Bronchial epithelial cell (primary cell): ENCODE measurements around the gene PFDN1. TPM values are rescaled to one million over a fixed set of nuclear protein-coding genes. Genes with fewer than 3 reads are reported as not detected.

Experiments
- DNase-seq: peaks from one replicate; pipeline ENCODE4 v3.0.0-alpha.2; 2010; ENCODE audit warnings: low read depth
- FAIRE-seq: peaks from 2 replicates; lab custom pipeline; 2011; peaks lifted over from hg19 to GRCh38; lab: Jason Lieb, UNC
- H3K27me3 ChIP-seq: 2 replicates; pipeline ENCODE4 v1.5.1; 2011; ENCODE audit warnings: low read length; ENCODE audit not compliant: control insufficient read depth, insufficient read depth
- H3K36me3 ChIP-seq: 2 replicates; pipeline ENCODE4 v1.5.1; 2011; ENCODE audit warnings: low read length; ENCODE audit not compliant: control insufficient read depth, insufficient read depth
- H3K4me3 ChIP-seq: 2 replicates; pipeline ENCODE4 v1.5.1; 2011; ENCODE audit warnings: mild to moderate bottlenecking, low read depth, low read length, control low read depth
- total RNA-seq: library from RNA; depleted of rRNA; stranded (reverse); fragments of >200 nt; gene quantifications from 2 replicates; pipeline ENCODE4 v1.2.1, GENCODE V29; 2014
- TF ChIP-seq, protein P1 (sequence below): IDR thresholded peaks from 2 replicates; pipeline ENCODE4 v1.5.1; 2011; ENCODE audit warnings: mild to moderate bottlenecking, moderate library complexity, low read length, control low read depth, inconsistent platforms; ENCODE audit not compliant: insufficient read depth, severe bottlenecking

The PFDN1 gene, protein sequence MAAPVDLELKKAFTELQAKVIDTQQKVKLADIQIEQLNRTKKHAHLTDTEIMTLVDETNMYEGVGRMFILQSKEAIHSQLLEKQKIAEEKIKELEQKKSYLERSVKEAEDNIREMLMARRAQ
- 34.5 and 38.1 TPM in 2 replicates for total RNA-seq

DNA sequence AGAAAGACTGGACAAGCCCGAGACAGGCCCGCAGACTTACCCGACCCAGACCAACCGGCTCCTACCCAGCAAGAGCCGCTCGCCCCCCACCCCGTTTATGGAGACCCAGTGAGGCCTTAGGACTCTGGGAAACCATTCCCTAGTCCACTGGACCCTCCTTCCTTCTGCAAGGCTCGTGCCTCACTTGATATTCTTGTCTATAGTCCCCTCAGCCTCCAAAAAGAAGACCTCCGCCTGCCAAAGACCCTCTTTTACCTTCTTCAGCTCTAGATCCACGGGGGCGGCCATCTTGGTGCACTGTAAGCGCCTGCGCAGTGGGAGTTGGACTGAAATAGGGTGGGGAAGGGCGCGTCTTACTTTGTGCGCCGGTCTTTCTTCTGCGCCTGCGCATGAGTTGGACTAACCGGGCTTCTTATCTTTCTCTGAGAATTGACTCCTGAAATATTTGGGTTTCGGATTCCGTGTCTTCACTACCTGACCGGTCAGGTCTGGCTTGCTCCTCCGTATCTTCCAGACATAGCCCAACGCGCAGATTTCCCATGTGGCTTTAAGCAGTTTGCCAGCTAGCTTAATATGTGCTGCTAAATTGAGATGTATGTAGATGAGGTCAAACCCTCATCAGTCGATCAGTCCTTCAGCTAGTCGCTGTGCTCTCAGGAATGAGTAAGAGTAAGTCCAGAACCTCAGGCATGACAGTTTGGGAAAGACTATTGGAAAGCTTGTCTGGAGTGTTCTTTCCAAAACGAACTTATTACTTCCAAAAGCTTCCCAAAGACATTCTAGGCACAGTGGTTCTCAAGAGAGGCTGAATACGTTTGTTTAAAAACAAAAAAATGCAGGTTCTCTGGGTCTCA lies at the start of gene PFDN1:
TSS of gene PFDN1 (minus strand) at position 316 of the 854 bp plus-strand sequence. CDS start at position 288, 28 bp downstream.
- Histone ChIP-seq H3K4me3 (peak within 1 kb of the TSS; percentile 76), H3K36me3 (peaks cover 1% of the 10 kb centered on the region), H3K27me3 (no peaks in the 10 kb centered on the region)
- peak; percentile 87 for DNase-seq
- TF ChIP-seq, protein P1, sequence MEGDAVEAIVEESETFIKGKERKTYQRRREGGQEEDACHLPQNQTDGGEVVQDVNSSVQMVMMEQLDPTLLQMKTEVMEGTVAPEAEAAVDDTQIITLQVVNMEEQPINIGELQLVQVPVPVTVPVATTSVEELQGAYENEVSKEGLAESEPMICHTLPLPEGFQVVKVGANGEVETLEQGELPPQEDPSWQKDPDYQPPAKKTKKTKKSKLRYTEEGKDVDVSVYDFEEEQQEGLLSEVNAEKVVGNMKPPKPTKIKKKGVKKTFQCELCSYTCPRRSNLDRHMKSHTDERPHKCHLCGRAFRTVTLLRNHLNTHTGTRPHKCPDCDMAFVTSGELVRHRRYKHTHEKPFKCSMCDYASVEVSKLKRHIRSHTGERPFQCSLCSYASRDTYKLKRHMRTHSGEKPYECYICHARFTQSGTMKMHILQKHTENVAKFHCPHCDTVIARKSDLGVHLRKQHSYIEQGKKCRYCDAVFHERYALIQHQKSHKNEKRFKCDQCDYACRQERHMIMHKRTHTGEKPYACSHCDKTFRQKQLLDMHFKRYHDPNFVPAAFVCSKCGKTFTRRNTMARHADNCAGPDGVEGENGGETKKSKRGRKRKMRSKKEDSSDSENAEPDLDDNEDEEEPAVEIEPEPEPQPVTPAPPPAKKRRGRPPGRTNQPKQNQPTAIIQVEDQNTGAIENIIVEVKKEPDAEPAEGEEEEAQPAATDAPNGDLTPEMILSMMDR, result no peak
- FAIRE-seq, result no peak

DNA sequence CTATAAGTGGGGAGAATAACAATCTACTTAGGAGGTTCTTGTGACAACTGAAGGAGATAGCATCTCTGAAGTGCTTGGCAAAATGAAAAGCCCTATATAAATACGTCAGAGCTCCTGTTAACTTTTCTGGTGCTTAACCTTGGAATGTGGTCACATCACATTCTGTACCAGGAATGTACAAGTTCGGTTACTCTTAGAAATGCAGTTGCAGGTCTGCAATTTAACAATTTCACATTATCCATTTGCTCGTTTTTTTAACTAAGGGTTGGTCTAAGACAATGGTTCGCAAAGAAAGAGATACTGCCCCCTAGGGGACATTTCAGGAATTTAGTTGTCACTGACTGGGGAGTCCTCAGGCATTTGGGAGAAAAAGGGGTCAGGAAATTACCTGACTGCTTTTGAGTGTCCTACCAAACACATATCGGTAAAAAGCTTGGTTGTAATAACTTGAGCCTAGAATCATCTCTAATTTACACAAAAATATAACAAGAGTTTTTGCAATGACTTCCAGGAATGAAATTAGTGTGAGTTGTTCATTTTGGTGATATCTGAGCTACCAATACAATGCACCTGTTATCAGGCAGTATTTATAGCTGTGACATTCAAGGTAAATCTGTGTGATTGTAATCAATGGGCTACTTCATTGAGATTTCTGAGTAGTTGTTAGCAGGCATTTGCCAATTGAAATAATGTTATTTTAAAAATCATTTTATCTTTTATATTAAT lies 48.9 kb upstream of the PFDN1 start:
- TF ChIP-seq, protein P1, result peak; percentile 63
- Histone ChIP-seq H3K36me3 (no peaks in the 10 kb centered on the region), H3K27me3 (peaks cover 1% of the 10 kb centered on the region), H3K4me3 (no peak overlapping the region)
- FAIRE-seq (no peak), DNase-seq (peak; percentile 76)

DNA sequence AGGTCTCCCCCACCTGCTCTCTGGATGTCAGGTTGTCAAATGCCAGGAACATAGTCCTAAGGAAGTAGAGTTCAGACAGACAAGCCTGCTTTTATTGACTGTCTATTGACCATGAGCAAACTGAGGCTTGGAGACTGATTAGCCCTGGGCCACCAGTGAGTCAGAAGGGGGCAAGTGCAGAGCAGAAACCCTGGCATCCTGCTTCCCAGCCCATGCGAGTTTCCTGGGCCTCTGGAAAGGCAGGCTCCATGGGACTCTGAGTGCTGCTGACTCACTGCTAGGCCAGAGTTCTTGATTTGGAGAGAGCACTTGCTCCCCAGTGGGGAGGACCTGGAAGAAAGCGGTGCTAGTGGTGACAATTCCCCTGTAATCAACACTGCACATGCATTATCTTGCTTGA lies 46.3 kb upstream of the PFDN1 start:
- DNase-seq (peak; percentile 90), FAIRE-seq (no peak)
- Histone ChIP-seq H3K27me3 (no peaks in the 10 kb centered on the region), H3K4me3 (no peak overlapping the region), H3K36me3 (peaks cover 4% of the 10 kb centered on the region)
- TF ChIP-seq, protein P1, result no peak

DNA sequence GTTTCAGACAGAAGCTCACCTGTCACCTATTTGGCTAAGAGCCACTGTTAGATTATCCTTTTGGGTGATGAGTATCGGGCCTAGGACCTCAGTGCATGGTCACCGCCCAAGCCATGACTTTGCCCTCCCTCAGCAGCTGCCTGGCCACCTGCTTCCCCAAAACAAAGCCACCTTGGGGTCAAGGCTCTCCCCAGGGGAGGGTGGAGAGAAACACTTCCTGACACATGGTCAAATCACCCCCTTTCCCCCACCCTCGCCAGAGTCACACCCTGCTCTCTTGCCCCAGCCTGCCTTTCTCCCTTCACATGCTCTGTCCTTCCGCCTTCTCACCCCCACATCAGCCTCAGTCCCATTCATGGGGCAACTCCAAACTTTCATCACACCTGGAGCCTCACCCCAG lies 45.2 kb upstream of the PFDN1 start:
- TF ChIP-seq, protein P1, result no peak
- no peak for FAIRE-seq
- no peak overlapping the region for H3K4me3 ChIP-seq

DNA sequence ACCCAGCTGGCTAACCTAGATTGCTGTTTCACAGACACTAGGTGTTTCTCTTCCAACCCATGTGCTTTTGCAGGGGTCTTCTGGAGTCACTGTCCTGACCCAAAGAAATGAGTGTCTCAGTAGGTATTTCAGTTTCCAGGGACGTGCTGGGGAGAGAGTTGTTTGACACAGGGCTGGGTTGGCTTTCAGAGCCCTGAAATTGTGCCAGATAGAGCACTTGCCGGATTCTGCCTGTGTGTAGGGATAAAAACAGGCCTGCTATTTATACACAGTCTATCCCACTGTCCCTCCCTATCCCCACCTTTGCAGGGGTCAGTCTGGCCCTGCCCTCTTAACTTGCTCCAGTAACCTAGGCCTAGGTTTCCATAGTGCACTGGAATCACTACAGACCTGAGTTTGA lies 44.5 kb upstream of the PFDN1 start:
- Histone ChIP-seq H3K27me3 (no peaks in the 10 kb centered on the region), H3K36me3 (peaks cover 17% of the 10 kb centered on the region), H3K4me3 (peak overlapping the region; percentile 72)
- TF ChIP-seq, protein P1, result no peak
- DNase-seq, result no peak
- no peak for FAIRE-seq

More for the DNA sequence above, 45.2 kb upstream of the PFDN1 start:
- H3K27me3 ChIP-seq, result no peaks in the 10 kb centered on the region
- H3K36me3 ChIP-seq, result peaks cover 11% of the 10 kb centered on the region
- peak; percentile 99 for DNase-seq
